IMR-90 (cell line): ENCODE results near the gene EML4. TPM values are rescaled to one million over a fixed set of nuclear protein-coding genes. Genes with fewer than 3 reads are reported as not detected.

Experiments
- ATAC-seq: fragments of 200-7000 bp; cut with Tn5 transposase; 2 replicates; pipeline ENCODE4 v1.9.1; 2020; ENCODE audit warnings: low read depth, mild to moderate bottlenecking, moderate library complexity
- BruUV-seq: library from RNA; stranded (reverse); fragments of 400-500 nt; replicated peaks from 2 replicates; lab custom pipeline; 2021; lab: Mats Ljungman, UMichigan
- CTCF ChIA-PET: fragments of 300-600 bp; formaldehyde crosslinking; extraction: SDS; loops from one replicate; lab custom pipeline; 2021; ENCODE audit warnings: antibody characterized with exemption; lab: Yijun Ruan, JAX
- POLR2A ChIA-PET: fragments of 300-600 bp; sonication (Branson Sonifier 250); formaldehyde crosslinking; loops from one replicate; lab custom pipeline; 2022; ENCODE audit warnings: antibody characterized with exemption; ENCODE audit not compliant: unreplicated experiment; lab: Charles Lee
- DNase-seq: peaks from one replicate; pipeline ENCODE4 v3.0.0; 2013
- H2AFZ ChIP-seq: replicated peaks from 2 replicates; pipeline ENCODE3; 2013; ENCODE audit warnings: low read length, mild to moderate bottlenecking; ENCODE audit not compliant: poor library complexity
- H2AK5ac ChIP-seq: 2 replicates; pipeline ENCODE4 v1.6.1; 2013; ENCODE audit warnings: low read depth, low read length, inconsistent platforms
- H2AK9ac ChIP-seq: replicated peaks from 2 replicates; pipeline ENCODE3; 2013; ENCODE audit warnings: mild to moderate bottlenecking, low read depth, low read length, moderate library complexity; ENCODE audit not compliant: poor library complexity
- H2BK120ac ChIP-seq: 2 replicates; pipeline ENCODE4 v1.6.1; 2013; ENCODE audit warnings: low read depth, low read length, inconsistent platforms
- H2BK15ac ChIP-seq: 3 replicates; pipeline ENCODE4 v1.6.1; 2013; ENCODE audit warnings: low read depth, low read length, inconsistent platforms
- H2BK20ac ChIP-seq: 2 replicates; pipeline ENCODE4 v1.6.1; 2013; ENCODE audit warnings: low read depth, mild to moderate bottlenecking, inconsistent platforms, low read length, moderate library complexity
- H2BK5ac ChIP-seq: 2 replicates; pipeline ENCODE4 v1.6.1; 2013; ENCODE audit warnings: mild to moderate bottlenecking, low read depth, low read length, inconsistent platforms; ENCODE audit not compliant: poor library complexity, severe bottlenecking
- H3K14ac ChIP-seq: replicated peaks from 2 replicates; pipeline ENCODE4 v1.6.1; 2013; ENCODE audit warnings: low read depth, low read length, inconsistent platforms
- H3K18ac ChIP-seq: 2 replicates; pipeline ENCODE4 v1.6.1; 2013; ENCODE audit warnings: low read depth, low read length, control low read depth
- H3K23ac ChIP-seq: 2 replicates; pipeline ENCODE4 v1.6.1; 2013; ENCODE audit warnings: low read depth, low read length, inconsistent platforms
- H3K27ac ChIP-seq: 2 replicates; pipeline ENCODE4 v1.5.1; 2013; ENCODE audit warnings: mild to moderate bottlenecking, control low read depth, low read length; ENCODE audit not compliant: insufficient read depth
- H3K27me3 ChIP-seq: 2 replicates; pipeline ENCODE4 v1.6.1; 2013; ENCODE audit warnings: low read length; ENCODE audit not compliant: control insufficient read depth, insufficient read depth
- H3K36me3 ChIP-seq: 2 replicates; pipeline ENCODE4 v1.6.1; 2013; ENCODE audit warnings: low read length, mixed read lengths; ENCODE audit not compliant: control insufficient read depth, insufficient read depth
- H3K4ac ChIP-seq: 2 replicates; pipeline ENCODE4 v1.6.1; 2013; ENCODE audit warnings: low read depth, low read length, inconsistent platforms
- H3K4me1 ChIP-seq: 2 replicates; pipeline ENCODE4 v1.6.1; 2013; ENCODE audit warnings: low read length, mixed read lengths; ENCODE audit not compliant: control insufficient read depth, insufficient read depth
- H3K4me2 ChIP-seq: 2 replicates; pipeline ENCODE4 v1.6.1; 2013; ENCODE audit warnings: low read depth, mild to moderate bottlenecking, control low read depth, low read length, moderate library complexity
- H3K4me3 ChIP-seq: 2 replicates; pipeline ENCODE4 v1.5.1; 2013; ENCODE audit warnings: low read depth, mild to moderate bottlenecking, control low read depth, low read length, moderate library complexity; ENCODE audit not compliant: insufficient read depth
- H3K56ac ChIP-seq: 2 replicates; pipeline ENCODE4 v1.6.1; 2013; ENCODE audit warnings: low read length, inconsistent platforms; ENCODE audit not compliant: insufficient read depth; ENCODE audit errors: extremely low read depth
- H3K79me1 ChIP-seq, 2 experiments: 2 replicates each; pipeline ENCODE4 v1.6.1; 2013; ENCODE audit warnings: low read length in 2 of 2, inconsistent platforms in 1 of 2, low read depth in 1 of 2
- H3K9ac ChIP-seq: 2 replicates; pipeline ENCODE4 v1.6.1; 2013; ENCODE audit warnings: low read depth, low read length, control low read depth
- H3K9me1 ChIP-seq: 2 replicates; pipeline ENCODE4 v1.6.1; 2013; ENCODE audit warnings: low read length, inconsistent platforms; ENCODE audit not compliant: insufficient read depth
- H3K9me3 ChIP-seq: 2 replicates; pipeline ENCODE4 v1.6.1; 2013; ENCODE audit warnings: low read length; ENCODE audit not compliant: control insufficient read depth, insufficient read depth
- H4K20me1 ChIP-seq: 2 replicates; pipeline ENCODE4 v1.6.1; 2013; ENCODE audit warnings: low read length, inconsistent platforms; ENCODE audit not compliant: insufficient read depth
- H4K5ac ChIP-seq: 2 replicates; pipeline ENCODE4 v1.6.1; 2013; ENCODE audit warnings: mild to moderate bottlenecking, low read depth, low read length, control low read depth
- H4K8ac ChIP-seq, 2 experiments: 2 replicates each; pipeline ENCODE4 v1.6.1; 2013; ENCODE audit warnings: low read depth in 2 of 2, low read length in 2 of 2, control low read depth in 1 of 2, inconsistent platforms in 1 of 2
- H4K91ac ChIP-seq: 2 replicates; pipeline ENCODE4 v1.6.1; 2013; ENCODE audit warnings: low read depth, low read length, inconsistent platforms; ENCODE audit not compliant: insufficient read depth
- BHLHE40 ChIP-seq: fragments of 150-350 bp; IDR thresholded peaks from 2 replicates; pipeline ENCODE4 v1.6.1; 2016; ENCODE audit warnings: mild to moderate bottlenecking, low read depth, low read length
- CEBPB ChIP-seq: IDR thresholded peaks from 2 replicates; pipeline ENCODE4 v1.6.1; 2012; ENCODE audit warnings: low read depth, low read length, improper control_type of control experiment
- ELK1 ChIP-seq: fragments of 150-350 bp; IDR thresholded peaks from 2 replicates; pipeline ENCODE4 v1.6.1; 2016; ENCODE audit warnings: low read depth, mild to moderate bottlenecking, low read length, moderate library complexity, borderline replicate concordance
- FOS ChIP-seq: fragments of 150-350 bp; IDR thresholded peaks from 2 replicates; pipeline ENCODE4 v1.6.1; 2016; ENCODE audit warnings: low read depth, low read length
- NFE2L2 ChIP-seq: fragments of 150-350 bp; IDR thresholded peaks from 2 replicates; pipeline ENCODE4 v1.6.1; 2016; ENCODE audit warnings: low read depth, mild to moderate bottlenecking, low read length
- POLR2A ChIP-seq: IDR thresholded peaks from 2 replicates; pipeline ENCODE4 v1.6.1; 2012; ENCODE audit warnings: mild to moderate bottlenecking, low read depth, low read length
- RCOR1 ChIP-seq: IDR thresholded peaks from 2 replicates; pipeline ENCODE4 v1.6.1; 2012; ENCODE audit warnings: mild to moderate bottlenecking, low read length, improper control_type of control experiment; ENCODE audit not compliant: insufficient replicate concordance
- SMC3 ChIP-seq: fragments of 150-350 bp; IDR thresholded peaks from 2 replicates; pipeline ENCODE4 v1.6.1; 2016; ENCODE audit warnings: low read depth, mild to moderate bottlenecking, antibody characterized with exemption, low read length, moderate library complexity
- USF2 ChIP-seq: fragments of 150-350 bp; IDR thresholded peaks from 2 replicates; pipeline ENCODE4 v1.6.1; 2017; ENCODE audit warnings: mild to moderate bottlenecking, antibody characterized with exemption, low read length, low read depth
- WGBS, 2 experiments: methylation state at CpG; one replicate each; pipeline versions ENCODE4 v1.1.5 to v1.1.7; 2013; ENCODE audit warnings: missing lambda C conversion rate in 2 of 2; ENCODE audit not compliant: insufficient read length in 1 of 2; ENCODE audit errors: extremely low coverage in 2 of 2; 5-methylcytosine and 5-hydroxymethylcytosine counted together
- dilution Hi-C: fragments of 300-500 bp; cut with HindIII; formaldehyde crosslinking; loops from one replicate; pipeline ENCODE4 v1.14.3; 2018; ENCODE audit warnings: low sequenced_read_pairs; ENCODE audit not compliant: unreplicated experiment
- in situ Hi-C: fragments of 300-500 bp; cut with MboI; formaldehyde crosslinking; loops from 3 replicates; pipeline ENCODE4 v1.14.3; 2019; ENCODE audit warnings: low sequenced_read_pairs, inconsistent platforms, mixed read lengths
- intact Hi-C: fragments of 100-400 bp; cut with micrococcal nuclease; formaldehyde crosslinking; loops from 2 replicates; pipeline ENCODE4 v1.10.0; 2022
- polyA plus RNA-seq, 3 experiments: library from polyadenylated mRNA; depleted of rRNA; stranded (reverse); fragments of >200 nt; gene quantifications; 2 replicates each; pipeline ENCODE4 v1.2.3, GENCODE V29; 2012; ENCODE audit warnings: low replicate concordance in 1 of 3
- total RNA-seq: library from RNA; depleted of rRNA; stranded (reverse); fragments of >200 nt; gene quantifications from 2 replicates; pipeline ENCODE4 v1.2.3, GENCODE V29; 2012

EML4 gene
- total and polyA plus RNA-seq, 2 of the 4 experiments (the other 2 are of a cell fraction): 29.7 to 73.7 TPM

GRCh38 chr2:42268528-42269151 is 99.5 kb downstream of the EML4 start:
- ATAC-seq (no peak), DNase-seq (peak; percentile 28)
- H3K9ac ChIP-seq: no peak overlapping the region
- TF ChIP-seq POLR2A: no peak
- no peak for TF ChIP-seq BHLHE40
- no peak for TF ChIP-seq SMC3
- TF ChIP-seq NFE2L2: no peak
- no peak for TF ChIP-seq CEBPB
- TF ChIP-seq ELK1: no peak
- no peak for TF ChIP-seq USF2
- TF ChIP-seq RCOR1: no peak
- TF ChIP-seq FOS: no peak
- no peaks in the 10 kb centered on the region for H3K27me3 ChIP-seq
- dilution Hi-C loops: no loop called here
- no peak overlapping the region for H3K56ac ChIP-seq
- ChIA-PET POLR2A (no interaction called here), CTCF (no interaction called here)
- peaks cover 4% of the 10 kb centered on the region; the same call in 1 of the 2 replicates for H3K9me1 ChIP-seq
- no peak overlapping the region for H2BK120ac ChIP-seq
- no peak overlapping the region for H2AK9ac ChIP-seq
- no peak overlapping the region for H2BK20ac ChIP-seq
- in situ Hi-C loops: no loop called here
- no peak overlapping the region for H3K4me3 ChIP-seq
- no peaks in the 10 kb centered on the region for H4K20me1 ChIP-seq
- H3K4me1 ChIP-seq: peaks cover 2% of the 10 kb centered on the region; the same call in 1 of the 2 replicates
- no peak overlapping the region for H2AK5ac ChIP-seq
- H3K4ac ChIP-seq: no peak overlapping the region
- H3K27ac ChIP-seq: no peak overlapping the region
- WGBS, 2 experiments: no CpG with 5 or more reads among the region's 5 CpGs
- H2BK5ac ChIP-seq: no peak overlapping the region
- H2AFZ ChIP-seq: no peak overlapping the region
- H4K91ac ChIP-seq: no peak overlapping the region
- no TSS peak for BruUV-seq
- H2BK15ac ChIP-seq: no peak overlapping the region
- H3K23ac ChIP-seq: no peak overlapping the region
- H3K36me3 ChIP-seq: peaks cover 9% of the 10 kb centered on the region
- H3K79me1 ChIP-seq: peaks cover 0 to 5% of the 10 kb centered on the region in 2 experiments; a peak in 2 of 4 replicates
- intact Hi-C loops: no loop called here
- H3K14ac ChIP-seq: no peak overlapping the region
- H3K4me2 ChIP-seq: no peak overlapping the region
- H3K9me3 ChIP-seq: no peaks in the 10 kb centered on the region
- no peak overlapping the region for H3K18ac ChIP-seq
- no peak overlapping the region for H4K8ac ChIP-seq
- H4K5ac ChIP-seq: no peak overlapping the region
